ENCODE data around the gene NME1.
A peak's percentile ranks its signal among the peaks of the same experiment; 100 is the strongest.
"Not testable (repeated sequence)": the region's sequence is repeated elsewhere in the genome, so short reads cannot be mapped to it uniquely, and the experiment has no call there.

NME1 gene

GRCh38 chr17:51147650-51148049, 5.7 kb upstream of the NME1 start:
- no peak for DNase-seq

- DNase-seq = no peak
Observed at GRCh38 chr17:51149163-51149562, 4.2 kb upstream of the NME1 start.

- no peak for DNase-seq
Observed at GRCh38 chr17:51150932-51151331, 2.4 kb upstream of the NME1 start.

- peak; percentile 40 for DNase-seq
Observed at GRCh38 chr17:51152766-51153209, 571 bp upstream of the NME1 start.

GRCh38 chr17:51154176-51154575, 817 bp downstream of the NME1 start:
- peak; percentile 24 for DNase-seq

- DNase-seq = no peak
Observed at GRCh38 chr17:51155416-51155815, 2.1 kb downstream of the NME1 start.

- no peak for DNase-seq
Observed at GRCh38 chr17:51159604-51160003, 6.2 kb downstream of the NME1 start.

- no peak for DNase-seq
Observed at GRCh38 chr17:51161541-51161940, 8.2 kb downstream of the NME1 start.

- peak; percentile 77 for DNase-seq
Observed at GRCh38 chr17:51164911-51165679, 11.7 kb downstream of the NME1 start.

GRCh38 chr17:51165680-51166197, 12.4 kb downstream of the NME1 start:
- peak; percentile 47 for DNase-seq

- peak; percentile 86 for DNase-seq
Observed at GRCh38 chr17:51166198-51166986, 13.0 kb downstream of the NME1 start, which contains the start of gene NME2. Gene NME2, plus strand, starts transcription at chr17:51166411. Its CDS starts 420 bp downstream, at chr17:51166831.

- peak; percentile 57 for DNase-seq
Observed at GRCh38 chr17:51166987-51167931, 13.9 kb downstream of the NME1 start.

GRCh38 chr17:51169340-51169739, 16.0 kb downstream of the NME1 start:
- no peak for DNase-seq

- DNase-seq = no peak
Observed at GRCh38 chr17:51170736-51171135, 17.4 kb downstream of the NME1 start.

- not testable (repeated sequence) for DNase-seq
Observed at GRCh38 chr17:51172030-51172429, 18.7 kb downstream of the NME1 start.

GRCh38 chr17:51180486-51180885, 27.1 kb downstream of the NME1 start:
- DNase-seq = no peak

- no peak for DNase-seq
Observed at GRCh38 chr17:51184124-51184523, 30.8 kb downstream of the NME1 start.

- DNase-seq = no peak
Observed at GRCh38 chr17:51185763-51186332, 32.5 kb downstream of the NME1 start.

- DNase-seq = no peak
Observed at GRCh38 chr17:51188271-51188833, 35.0 kb downstream of the NME1 start.

- no peak for DNase-seq
Observed at GRCh38 chr17:51189162-51189561, 35.8 kb downstream of the NME1 start.

GRCh38 chr17:51189628-51190027, 36.3 kb downstream of the NME1 start:
- no peak for DNase-seq

GRCh38 chr17:51191895-51192294, 38.5 kb downstream of the NME1 start:
- no peak for DNase-seq

Data from NCI-H146 (cell line).